ENCODE data around the gene SLC6A8.

DNA sequence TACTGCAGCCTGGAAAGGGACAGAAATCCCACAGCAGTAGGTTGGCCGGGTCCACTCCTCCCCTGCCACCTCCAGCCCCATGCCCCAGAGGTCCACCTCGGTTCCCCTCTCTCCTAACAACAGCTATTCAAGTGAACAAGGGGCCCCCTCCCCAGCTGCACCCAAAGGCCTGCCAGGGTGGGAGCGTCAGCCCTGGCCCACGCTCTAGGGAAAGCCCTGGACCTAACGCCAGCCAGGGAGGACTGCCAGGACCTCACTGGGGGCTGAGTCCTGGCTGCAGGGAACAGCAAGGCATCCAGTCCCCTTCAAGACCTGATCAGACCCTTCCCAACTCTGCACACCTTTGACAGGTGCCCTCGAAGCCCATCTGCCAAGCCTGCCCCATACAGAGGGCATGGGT lies 13.2 kb downstream of the SLC6A8 start:
- TF ChIP-seq EZH2 (IDR thresholded peaks at IDR 0.05; ENCODE audit: insufficient read depth, low read length) (no peak), CTCF (IDR thresholded peaks at IDR 0.05; ENCODE audit: insufficient read depth, low read depth, low read length) (no peak)
